ENCODE measurements around the gene ULK1. TPM values are rescaled to one million over a fixed set of nuclear protein-coding genes. Genes with fewer than 3 reads are reported as not detected.

ULK1 gene
- total RNA-seq, 4 donors from 2014 or later, result 9.1 to 55.0 (median 19.5) TPM

GRCh38 chr12:131930510-131930909, 36.1 kb downstream of the ULK1 start:
- Histone ChIP-seq H3K27ac (no peak overlapping the region), H3K4me1 (peaks cover 8 to 32% (median 9%) of the 10 kb centered on the region in 3 donors), H3K9me3 (no peaks in the 10 kb centered on the region), H3K27me3 (no peaks in the 10 kb centered on the region), H3K36me3 (peaks cover 12 to 45% (median 26%) of the 10 kb centered on the region in 3 donors), H3K4me3 (peak overlapping the region; percentile 75 to 98 (median 91))
- DNase-seq, result no peak
- intact Hi-C loops (cut with DNase I), result no loop called here
- TF ChIP-seq CTCF (IDR thresholded peaks at IDR 0.05) (no peak), POLR2A (IDR thresholded peaks at IDR 0.05) (no peak)
- 71 to 83% methylated on average over 9 of the region's 9 CpGs for WGBS, 2 donors

- Histone ChIP-seq H3K4me3 (no peak overlapping the region), H3K9me3 (no peaks in the 10 kb centered on the region), H3K4me1 (peaks cover 8 to 25% (median 9%) of the 10 kb centered on the region in 3 donors), H3K27me3 (no peaks in the 10 kb centered on the region), H3K27ac (no peak overlapping the region), H3K36me3 (peaks cover 12 to 66% (median 26%) of the 10 kb centered on the region in 3 donors)
- WGBS, 2 donors, result 95 to 100% methylated on average over 5 to 8 of the region's 8 CpGs
- no peak for DNase-seq
- TF ChIP-seq POLR2A (IDR thresholded peaks at IDR 0.05), result no peak
- TF ChIP-seq CTCF (IDR thresholded peaks at IDR 0.05), result no peak
- intact Hi-C loops (cut with DNase I), result no loop called here
Observed at GRCh38 chr12:131933387-131933786, 39.0 kb downstream of the ULK1 start.

GRCh38 chr12:131934535-131934934, 40.1 kb downstream of the ULK1 start:
- Histone ChIP-seq H3K4me3 (no peak overlapping the region), H3K36me3 (peaks cover 12 to 76% (median 26%) of the 10 kb centered on the region in 3 donors), H3K27me3 (no peaks in the 10 kb centered on the region), H3K4me1 (peaks cover 8 to 24% (median 9%) of the 10 kb centered on the region in 3 donors), H3K27ac (no peak overlapping the region), H3K9me3 (no peaks in the 10 kb centered on the region)
- DNase-seq, result no peak
- WGBS, 2 donors, result 92 to 93% methylated on average over 11 of the region's 11 CpGs
- intact Hi-C loops (cut with DNase I), result no loop called here
- TF ChIP-seq POLR2A (IDR thresholded peaks at IDR 0.05), result no peak
- TF ChIP-seq CTCF (IDR thresholded peaks at IDR 0.05), result no peak

GRCh38 chr12:131938082-131938481, 43.7 kb downstream of the ULK1 start:
- no peak overlapping the region for H3K4me3 ChIP-seq
- peaks cover under 1 to 84% (median 20%) of the 10 kb centered on the region in 3 donors for H3K36me3 ChIP-seq
- no peaks in the 10 kb centered on the region for H3K9me3 ChIP-seq
- H3K27me3 ChIP-seq, result no peaks in the 10 kb centered on the region
- 86 to 89% methylated on average over 5 of the region's 7 CpGs for WGBS, 2 donors
- H3K27ac ChIP-seq, result no peak overlapping the region
- DNase-seq, result no peak
- TF ChIP-seq POLR2A (IDR thresholded peaks at IDR 0.05), result no peak
- TF ChIP-seq CTCF (IDR thresholded peaks at IDR 0.05), result no peak
- peaks cover 0 to 17% (median 0%) of the 10 kb centered on the region in 3 donors for H3K4me1 ChIP-seq
- intact Hi-C loops (cut with DNase I), result no loop called here

GRCh38 chr12:131939007-131939406, 44.6 kb downstream of the ULK1 start:
- H3K4me3 ChIP-seq, result no peak overlapping the region
- intact Hi-C loops (cut with DNase I), result no loop called here
- H3K9me3 ChIP-seq, result no peaks in the 10 kb centered on the region
- WGBS, 2 donors, result 91 to 92% methylated on average over 10 to 16 of the region's 16 CpGs
- no peak for DNase-seq
- TF ChIP-seq CTCF (IDR thresholded peaks at IDR 0.05) (no peak), POLR2A (IDR thresholded peaks at IDR 0.05) (no peak)
- no peaks in the 10 kb centered on the region for H3K27me3 ChIP-seq
- peaks cover 0 to 84% (median 11%) of the 10 kb centered on the region in 3 donors for H3K36me3 ChIP-seq
- H3K27ac ChIP-seq, result no peak overlapping the region
- peaks cover 0 to 17% (median 0%) of the 10 kb centered on the region in 3 donors for H3K4me1 ChIP-seq

Data from esophagus squamous epithelium (tissue), 5 donors.